HG03354 (cell line): ENCODE data around the gene UNC13C.
A peak's percentile ranks its signal among the peaks of the same experiment; 100 is the strongest.

Source experiments
- ATAC-seq: cut with Tn5 transposase; IDR thresholded peaks from one replicate; pipeline ENCODE4 v1.9.1; 2021; ENCODE audit warnings: mild to moderate bottlenecking; ENCODE audit not compliant: unreplicated experiment, poor library complexity, severe bottlenecking

Gene UNC13C

GRCh38 chr15:54014067-54014655 is 35.9 kb downstream of the UNC13C start:
- no peak for ATAC-seq

GRCh38 chr15:54017251-54017650 is 39.0 kb downstream of the UNC13C start:
- no peak for ATAC-seq

GRCh38 chr15:54017959-54018358 is 39.7 kb downstream of the UNC13C start:
- no peak for ATAC-seq

- ATAC-seq = no peak
These were observed 48.0 kb downstream of the UNC13C start for GRCh38 chr15:54026258-54026657.

GRCh38 chr15:54026891-54027290 is 48.6 kb downstream of the UNC13C start:
- ATAC-seq = no peak

- no peak for ATAC-seq
These were observed 50.8 kb downstream of the UNC13C start for GRCh38 chr15:54029081-54029480.

- no peak for ATAC-seq
These were observed 53.8 kb downstream of the UNC13C start for GRCh38 chr15:54032066-54032465.

- no peak for ATAC-seq
These were observed 55.2 kb downstream of the UNC13C start for GRCh38 chr15:54033356-54033860.

- no peak for ATAC-seq
These were observed 55.7 kb downstream of the UNC13C start for GRCh38 chr15:54033869-54034458.

GRCh38 chr15:54035616-54036015 is 57.4 kb downstream of the UNC13C start:
- no peak for ATAC-seq

- no peak for ATAC-seq
These were observed 67.2 kb downstream of the UNC13C start for GRCh38 chr15:54045397-54045796.

- ATAC-seq = no peak
These were observed 67.9 kb downstream of the UNC13C start for GRCh38 chr15:54046093-54046492.

- ATAC-seq = no peak
These were observed 86.1 kb downstream of the UNC13C start for GRCh38 chr15:54064365-54064764.

GRCh38 chr15:54066403-54066802 is 88.2 kb downstream of the UNC13C start:
- ATAC-seq = no peak

GRCh38 chr15:54082836-54083492 is 104.7 kb downstream of the UNC13C start:
- peak; percentile 62 for ATAC-seq

GRCh38 chr15:54083501-54083900 is 105.3 kb downstream of the UNC13C start:
- ATAC-seq = no peak

- no peak for ATAC-seq
These were observed 105.8 kb downstream of the UNC13C start for GRCh38 chr15:54083991-54084390.

- no peak for ATAC-seq
These were observed 110.6 kb downstream of the UNC13C start for GRCh38 chr15:54088837-54089236.

GRCh38 chr15:54089776-54090175 is 111.5 kb downstream of the UNC13C start:
- ATAC-seq = no peak

- ATAC-seq = no peak
These were observed 113.4 kb downstream of the UNC13C start for GRCh38 chr15:54091651-54092050.

- ATAC-seq = no peak
These were observed 116.4 kb downstream of the UNC13C start for GRCh38 chr15:54094661-54095060.
